NCI-H2196 treated with DMSO at 0.1 percent for 48 hours (cell line): ENCODE data around the gene STX8.
"Not testable (repeated sequence)": the region's sequence is repeated elsewhere in the genome, so short reads cannot be mapped to it uniquely, and the experiment has no call there.

Source experiments
- DNase-seq: peaks from one replicate; lab custom pipeline; 2025; ENCODE audit not compliant: unreplicated experiment; lab: John Stamatoyannopoulos, UW

The STX8 gene

DNA sequence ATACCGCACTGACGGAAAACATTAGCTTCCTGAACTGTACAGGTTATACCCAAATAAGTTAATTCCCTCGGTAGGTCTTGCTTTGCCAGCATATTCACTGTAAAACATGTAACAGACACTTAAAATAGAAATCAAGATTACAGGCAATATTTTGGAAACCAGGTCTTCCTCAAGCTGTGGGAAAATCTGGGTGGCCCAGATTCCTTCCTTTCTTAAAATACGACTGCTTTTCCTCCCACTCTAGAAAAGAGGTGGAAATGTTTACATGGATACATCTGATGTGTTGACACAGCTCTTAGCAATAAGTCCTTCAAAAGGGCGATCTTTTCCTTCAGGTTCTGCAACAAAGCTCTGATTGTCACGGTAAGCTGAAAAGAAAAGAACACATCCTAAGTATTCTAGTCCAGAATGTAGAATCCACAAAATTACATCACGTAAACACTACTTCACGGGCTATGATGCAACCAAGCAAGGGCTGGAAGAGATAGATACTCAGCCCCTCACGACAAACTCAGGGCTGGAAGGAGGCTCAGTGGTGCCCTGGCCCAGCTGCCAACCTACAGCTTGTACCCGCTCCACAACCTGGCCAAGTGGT lies 18.4 kb downstream of the STX8 start:
- DNase-seq, result no peak

DNA sequence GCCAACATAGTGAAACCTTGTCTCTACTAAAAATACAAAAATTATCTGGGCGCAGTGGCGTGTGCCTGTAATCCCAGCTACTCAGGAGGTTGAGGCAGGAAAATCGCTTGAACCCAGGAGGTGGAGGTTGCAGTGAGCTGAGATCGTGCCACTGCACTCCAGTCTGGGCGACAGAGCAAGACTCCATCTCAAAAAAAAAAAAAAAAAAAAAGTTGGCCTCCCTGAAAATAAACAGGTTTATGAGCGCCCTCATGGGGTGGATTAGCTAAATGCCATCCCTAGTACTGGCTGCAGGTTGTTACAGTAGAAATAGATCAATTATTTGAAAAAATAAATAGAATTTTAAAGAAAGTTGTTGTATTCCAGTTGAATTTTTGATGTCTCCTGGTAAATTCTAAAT lies 20.9 kb downstream of the STX8 start:
- DNase-seq, result not testable (repeated sequence)

DNA sequence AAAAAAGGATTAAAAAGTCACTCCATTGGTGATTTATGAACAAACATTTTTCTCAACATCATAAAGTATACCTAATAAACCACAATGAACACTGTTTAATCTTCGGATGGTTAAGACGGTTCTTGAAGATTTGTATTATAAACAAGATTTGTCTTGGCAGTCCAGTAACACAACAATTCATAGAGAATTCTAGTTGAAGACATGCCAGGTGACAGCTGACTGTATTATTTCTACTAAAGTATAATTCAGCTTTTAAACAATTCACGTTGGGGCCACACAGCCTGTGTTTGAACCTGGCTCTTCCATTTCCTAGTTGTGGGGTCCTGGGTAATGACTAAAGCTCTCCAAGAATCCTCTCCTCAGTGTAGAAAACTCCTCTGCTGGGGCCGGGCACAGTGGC lies 22.0 kb downstream of the STX8 start:
- DNase-seq, result no peak

DNA sequence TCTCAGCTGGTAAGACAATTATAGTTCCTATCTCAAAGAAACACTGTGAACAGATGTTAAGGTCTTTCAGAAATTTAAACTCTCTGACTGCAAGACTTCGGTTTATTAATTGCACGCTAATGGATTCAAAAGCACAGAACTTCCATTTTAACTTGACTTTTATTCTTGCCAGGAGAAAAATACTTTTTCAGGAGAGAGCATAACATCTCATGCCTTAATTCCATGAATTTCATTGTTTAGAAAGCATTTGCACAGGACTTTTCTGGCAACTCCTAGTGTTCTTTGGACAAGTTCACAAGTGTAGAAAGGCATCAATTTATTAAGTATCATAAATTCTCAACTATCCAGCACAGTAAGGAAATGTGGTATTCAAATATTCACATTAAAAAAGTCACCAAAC lies 22.4 kb downstream of the STX8 start:
- no peak for DNase-seq

DNA sequence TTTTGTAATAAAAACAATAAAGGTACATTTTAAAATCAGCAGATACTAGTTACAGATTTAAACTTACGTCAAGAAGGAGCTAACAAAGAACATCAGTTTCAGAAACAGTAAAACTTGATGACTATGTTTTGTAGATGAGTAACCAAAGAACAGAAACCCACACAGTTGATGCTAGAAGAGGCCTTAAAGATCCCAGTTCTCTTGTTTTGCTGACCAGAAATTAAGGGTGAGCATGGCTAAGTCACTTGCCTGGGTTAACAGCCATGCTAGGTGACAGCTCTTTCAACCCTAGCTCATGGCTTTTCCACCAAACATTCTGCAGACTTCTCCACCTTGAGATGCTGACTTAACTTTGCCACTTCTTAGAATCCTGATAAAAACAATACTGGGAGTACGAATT lies 26.4 kb downstream of the STX8 start:
- DNase-seq, result no peak

DNA sequence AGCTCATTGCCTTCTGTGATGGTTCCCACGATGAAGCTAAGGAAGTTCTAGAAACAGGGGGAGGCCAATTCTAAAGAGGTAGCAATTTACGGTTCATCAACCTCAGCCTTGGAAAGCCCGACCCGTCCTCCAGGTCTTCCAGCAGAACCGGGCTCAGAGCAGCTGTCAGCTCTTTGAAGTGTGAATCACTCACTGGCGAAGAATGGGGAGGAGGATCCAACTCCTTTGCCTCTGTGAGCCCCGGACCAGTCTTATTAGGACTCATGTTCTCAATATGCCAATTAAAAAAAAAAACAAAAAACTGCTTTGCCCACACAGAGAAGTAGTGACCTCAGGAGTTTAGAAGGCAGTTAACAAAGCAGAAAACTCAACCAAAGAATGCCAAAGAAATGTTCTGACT lies 31.4 kb downstream of the STX8 start:
- no peak for DNase-seq

DNA sequence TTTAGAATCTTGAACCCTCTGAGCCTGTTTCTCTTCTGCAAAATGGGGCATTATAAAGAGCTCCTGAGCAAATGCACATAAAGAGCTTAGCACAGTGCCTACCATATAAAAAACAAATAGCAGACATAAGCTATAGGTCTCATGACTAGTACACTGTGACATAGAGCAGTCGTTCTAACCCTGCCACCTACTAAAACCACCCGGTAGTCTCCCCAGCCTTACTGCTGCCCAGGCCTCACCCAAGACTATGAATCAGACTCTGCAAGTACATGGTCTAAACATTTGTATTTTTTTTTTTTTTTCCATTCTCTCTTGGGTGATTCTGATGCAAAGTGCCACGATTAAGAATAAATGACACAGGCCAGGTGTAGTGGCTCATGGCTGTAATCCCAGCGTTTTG lies 33.9 kb downstream of the STX8 start:
- no peak for DNase-seq

DNA sequence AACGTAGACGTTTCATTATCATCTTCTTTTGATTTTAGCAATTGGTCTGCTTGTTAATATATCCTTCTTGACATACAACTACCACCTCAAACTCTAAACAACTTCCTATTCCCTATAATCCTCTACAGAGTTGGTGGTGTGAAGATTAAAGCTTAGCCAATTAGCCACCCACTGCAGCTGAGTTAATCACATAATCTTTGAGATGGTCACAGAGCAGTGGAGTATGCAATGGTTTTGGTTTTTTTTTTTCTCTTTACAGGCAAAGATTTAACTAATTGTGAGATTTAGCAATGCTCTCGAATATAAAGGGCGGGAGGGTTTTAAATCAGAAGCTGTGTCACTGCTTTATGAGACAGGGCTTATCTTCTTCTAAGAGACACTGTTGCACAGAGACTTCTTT lies 37.0 kb downstream of the STX8 start:
- DNase-seq, result no peak

DNA sequence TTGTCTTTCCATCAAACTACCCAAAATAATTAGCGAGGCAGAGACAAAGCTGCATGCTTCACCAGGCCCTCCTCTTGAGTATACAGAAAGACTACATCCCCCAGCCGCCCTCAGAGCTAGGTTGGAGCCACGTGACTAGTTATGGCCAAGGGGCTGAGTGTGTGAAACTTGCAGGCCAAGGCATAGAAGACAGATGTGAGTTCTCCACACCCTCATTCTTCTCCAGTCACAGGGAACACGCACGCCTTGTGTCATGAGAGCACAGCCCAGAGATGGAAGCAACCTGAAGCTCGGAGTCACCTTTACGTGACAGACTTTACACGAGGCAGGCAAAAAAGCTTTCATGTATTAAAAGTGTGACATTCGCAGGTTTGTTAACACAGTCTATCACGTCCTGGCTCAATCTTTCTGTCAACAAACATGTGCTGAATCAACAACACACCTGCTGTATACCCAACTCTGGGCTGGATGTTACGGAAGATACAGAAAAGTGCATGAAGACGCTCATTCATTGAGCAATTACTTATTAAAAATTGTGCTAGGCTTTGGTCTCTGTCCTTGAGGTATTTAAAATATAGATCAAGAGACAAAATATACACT lies 38.3 kb downstream of the STX8 start:
- no peak for DNase-seq

DNA sequence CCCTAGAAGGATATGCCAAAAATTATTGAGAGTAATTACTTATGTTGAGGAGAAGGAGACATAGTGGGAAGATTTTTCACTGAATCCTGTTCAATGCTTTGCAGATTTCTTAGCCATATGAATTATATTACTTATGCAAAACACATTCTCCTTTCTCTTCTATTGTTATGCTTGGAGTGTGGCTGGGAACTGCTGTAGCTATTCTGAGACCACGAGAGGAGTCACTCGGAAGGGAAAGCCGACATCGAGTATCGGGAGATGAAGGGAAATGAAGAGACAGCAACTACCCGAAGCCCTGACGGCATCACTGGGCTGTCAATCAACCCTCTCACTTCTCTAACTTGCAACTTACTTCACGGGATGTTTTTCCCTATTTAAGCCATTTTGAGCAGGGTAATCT lies 39.6 kb downstream of the STX8 start:
- DNase-seq, result no peak

DNA sequence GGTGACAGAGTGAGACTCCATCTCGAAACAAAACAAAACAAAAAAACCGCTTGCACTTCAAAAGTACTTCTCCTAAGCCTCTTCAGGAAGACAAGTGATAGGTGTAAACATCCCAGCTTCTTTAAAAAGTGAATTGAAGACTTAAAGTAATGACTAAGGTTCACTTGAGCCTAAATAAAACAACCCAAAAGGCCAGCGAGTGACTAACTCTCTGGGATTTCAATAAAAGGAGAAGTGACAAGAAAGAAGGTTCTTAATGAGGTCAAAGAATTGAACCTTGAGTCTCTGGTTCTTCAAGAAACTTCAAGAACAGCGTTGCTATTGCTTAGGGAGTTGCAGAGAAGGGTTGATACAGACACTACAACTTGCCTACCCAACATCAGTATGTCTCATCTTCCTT lies 42.2 kb downstream of the STX8 start:
- no peak for DNase-seq

DNA sequence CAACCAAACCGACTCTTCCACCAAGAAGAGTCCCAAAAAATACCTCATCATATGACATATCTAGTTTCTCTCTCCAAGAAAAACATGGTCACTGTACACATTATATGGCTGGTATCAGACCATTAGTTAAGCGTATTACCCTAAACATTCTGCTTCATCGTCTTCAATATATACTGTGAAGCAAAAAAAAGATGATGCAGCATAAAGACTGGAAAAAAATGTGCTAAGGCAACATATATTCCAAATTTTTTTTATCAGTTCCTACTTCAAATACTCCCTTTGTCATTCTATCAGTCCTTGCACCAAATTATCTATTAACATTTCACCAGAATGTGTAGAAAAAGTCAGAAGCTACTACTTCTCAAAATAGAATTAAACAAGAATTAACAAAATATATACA lies 42.9 kb downstream of the STX8 start:
- DNase-seq, result no peak

DNA sequence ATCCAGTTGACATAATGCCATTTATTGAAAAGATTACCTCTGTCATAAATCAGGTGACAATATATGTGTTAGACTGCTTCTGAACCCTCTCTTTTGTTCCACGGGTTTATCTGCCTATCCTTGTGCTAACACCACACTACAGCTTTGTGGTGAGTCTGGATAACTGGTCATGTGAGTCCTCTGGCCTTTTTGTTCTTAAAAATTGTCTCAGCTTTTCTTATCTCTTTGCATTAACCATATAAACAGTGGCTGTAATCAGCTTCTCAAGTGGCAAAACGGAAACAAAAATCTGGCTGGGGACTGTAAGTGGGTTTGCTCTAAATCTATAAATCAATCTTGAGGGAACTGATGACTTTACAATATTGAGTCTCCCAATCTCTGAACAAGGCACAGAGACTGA lies 44.6 kb downstream of the STX8 start:
- no peak for DNase-seq

DNA sequence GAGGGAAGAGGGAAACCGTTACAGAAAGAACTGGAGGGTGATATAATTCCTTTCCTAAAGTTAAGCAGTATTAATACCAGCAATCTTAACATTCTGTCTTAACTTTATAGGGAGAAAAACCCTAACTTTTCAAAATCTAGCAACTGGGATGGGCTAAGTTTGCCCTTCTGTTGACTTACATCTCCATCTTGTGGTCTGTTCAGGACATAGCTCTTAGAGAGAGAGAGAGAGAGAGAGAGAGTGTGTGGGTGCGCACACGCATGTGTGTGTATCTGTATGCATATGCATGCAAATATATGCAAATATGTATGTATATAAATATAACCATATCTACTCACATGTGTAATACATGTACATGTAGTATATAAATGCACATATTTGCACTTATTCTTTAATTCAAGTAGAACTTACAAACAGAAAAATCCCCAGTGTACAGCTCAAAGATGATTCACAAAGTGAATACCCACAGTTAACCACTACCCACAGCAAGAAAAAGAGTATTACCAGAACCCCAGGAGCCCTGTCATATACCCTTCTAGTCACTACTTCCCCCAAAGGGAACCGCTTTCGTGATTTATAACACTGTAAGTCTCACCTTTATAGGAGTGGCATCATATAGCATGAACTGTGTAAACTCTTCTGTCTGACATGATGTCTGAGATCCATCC lies 46.5 kb downstream of the STX8 start:
- DNase-seq, result no peak

DNA sequence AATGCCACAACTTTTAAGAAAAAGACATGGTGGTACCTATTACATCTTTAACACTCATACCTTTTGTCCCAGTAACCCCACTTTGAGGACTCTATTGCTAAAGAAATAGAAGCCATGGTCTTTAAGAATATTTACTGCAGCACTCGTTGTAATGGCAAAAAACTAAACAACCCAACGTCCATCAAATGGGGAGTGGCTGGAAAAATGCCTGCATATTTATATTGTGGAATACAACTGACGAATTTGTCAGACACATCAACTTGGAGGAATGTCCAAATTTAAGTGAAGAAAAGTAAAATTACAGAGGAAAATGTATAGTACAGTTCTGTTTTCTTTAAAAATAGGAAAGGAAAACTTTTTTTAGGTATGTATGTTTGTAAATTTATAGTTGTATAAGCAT lies 47.8 kb downstream of the STX8 start:
- DNase-seq, result no peak

DNA sequence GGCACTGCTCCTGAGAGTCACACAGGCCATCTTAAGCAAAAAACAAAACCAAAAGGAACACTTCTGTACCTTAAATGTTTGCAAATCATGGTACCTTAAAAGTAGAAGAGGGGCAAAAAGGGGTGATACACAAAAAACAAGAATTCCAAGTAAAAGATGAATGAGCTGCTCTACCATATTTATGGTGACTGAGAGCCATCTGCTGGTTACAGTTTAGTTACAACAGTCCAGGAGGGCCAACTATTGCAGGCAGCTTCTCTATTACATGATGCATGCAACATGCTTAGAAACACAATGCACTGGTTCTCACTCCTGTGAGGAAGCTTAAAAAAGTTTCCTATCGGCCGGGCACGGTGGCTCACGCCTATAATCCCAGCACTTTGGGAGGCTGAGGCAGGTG lies 53.5 kb downstream of the STX8 start:
- no peak for DNase-seq

DNA sequence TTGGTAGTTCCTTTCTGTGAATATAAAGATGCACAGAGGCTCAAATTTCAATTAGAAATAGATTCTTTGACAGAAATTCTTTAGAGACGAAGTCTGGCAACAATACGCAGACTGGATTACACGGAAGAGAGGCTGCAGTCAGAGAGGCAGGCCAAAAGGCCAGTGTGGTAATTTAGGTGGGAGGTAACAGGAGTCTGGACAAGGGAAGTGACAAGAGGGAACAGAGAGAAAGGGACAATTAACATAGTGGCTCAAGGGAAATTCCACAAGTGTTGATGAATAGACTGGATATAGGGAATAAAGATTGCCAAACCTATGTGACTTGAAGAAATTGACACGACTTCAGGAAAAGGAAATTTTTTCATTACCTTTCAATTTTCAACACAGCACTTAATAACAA lies 54.6 kb downstream of the STX8 start:
- DNase-seq, result no peak

DNA sequence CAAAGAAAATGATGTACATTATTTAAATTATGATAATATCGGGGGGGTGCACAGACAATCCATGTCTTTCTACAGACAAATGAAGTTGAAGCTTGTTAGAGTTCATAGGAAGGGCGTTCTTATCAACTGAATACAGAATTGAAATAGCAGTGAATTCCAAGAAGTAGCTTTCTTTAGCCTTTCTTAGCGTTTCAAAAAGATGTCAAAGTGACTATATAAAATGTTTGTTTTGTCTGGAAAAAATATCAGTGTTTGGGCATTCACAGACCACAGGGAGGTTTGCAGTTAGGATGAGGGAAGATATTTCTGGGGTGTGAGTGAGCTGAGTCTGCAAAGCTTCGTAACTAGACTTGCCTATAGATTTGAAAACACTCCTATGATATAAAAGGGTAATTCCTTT lies 55.0 kb downstream of the STX8 start:
- no peak for DNase-seq

DNA sequence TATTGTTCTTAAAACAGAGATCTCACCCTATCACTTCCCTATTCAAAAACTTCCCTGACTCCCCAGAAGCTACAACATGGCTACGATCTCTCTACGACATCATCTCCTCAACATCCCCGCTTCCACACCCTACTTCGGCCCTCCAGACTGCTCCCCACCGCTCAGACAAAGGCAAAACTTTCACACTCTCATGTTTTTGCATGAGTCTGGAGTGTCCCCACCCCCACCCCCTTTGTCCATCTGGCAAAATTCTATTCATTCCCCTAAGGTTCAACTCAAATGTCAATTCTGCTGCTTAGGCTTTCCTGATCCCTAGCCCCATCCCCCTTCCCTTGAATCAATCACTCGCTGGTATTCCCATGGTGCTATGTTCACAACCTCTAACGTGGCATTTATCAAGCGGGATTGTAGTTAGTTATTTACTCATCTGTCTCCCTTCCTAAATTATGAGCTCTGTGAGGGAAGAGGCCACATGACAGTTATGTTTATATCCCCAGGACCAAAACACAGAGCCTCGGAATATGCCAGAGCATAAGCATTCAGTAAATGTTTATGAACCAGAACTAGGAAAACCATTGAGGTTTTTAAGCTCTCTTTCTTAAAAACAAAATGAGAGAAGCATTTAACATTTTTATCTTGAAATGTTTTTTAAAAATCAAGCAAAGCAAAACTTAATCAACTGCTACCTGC lies 55.9 kb downstream of the STX8 start:
- DNase-seq, result no peak

DNA sequence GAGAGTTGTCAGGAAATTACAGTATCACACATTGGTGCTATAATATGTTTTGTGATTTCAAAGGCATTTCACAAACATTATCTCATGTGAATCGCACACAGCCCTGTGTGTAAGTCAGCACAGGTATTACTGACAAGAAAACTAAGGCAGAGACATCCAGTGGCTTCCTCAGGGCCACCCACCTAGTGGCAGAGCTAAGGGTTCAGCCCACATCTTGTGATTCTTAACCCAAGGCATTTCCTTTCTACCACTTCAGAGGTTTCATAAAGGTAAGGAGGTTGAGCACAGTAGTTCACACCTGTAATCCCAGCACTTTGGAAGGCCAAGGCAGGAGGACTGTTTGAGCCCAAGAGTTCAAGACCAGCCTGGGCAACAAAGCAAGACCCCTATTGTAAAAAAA lies 58.2 kb downstream of the STX8 start:
- no peak for DNase-seq

DNA sequence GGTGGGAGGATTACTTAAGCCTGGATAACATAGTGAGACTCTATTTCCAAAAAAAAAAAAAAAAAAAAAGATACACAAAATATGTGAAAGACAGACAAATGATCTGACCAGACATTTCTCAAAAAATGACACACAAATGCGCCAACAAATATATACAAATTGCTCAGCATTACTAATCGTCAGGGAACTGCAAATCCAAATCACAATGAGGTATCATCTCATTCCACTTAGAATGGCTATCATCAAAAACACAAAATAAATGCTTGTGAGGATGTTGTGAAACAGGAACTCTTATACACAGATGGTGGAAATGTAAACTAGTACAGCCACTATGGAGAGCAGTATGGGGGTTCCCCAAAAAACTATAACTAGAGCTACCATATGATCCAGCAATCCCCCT lies 62.4 kb downstream of the STX8 start:
- no peak for DNase-seq
